IMR-90 (cell line): ENCODE data around the gene LARP1. TPM values are rescaled to one million over a fixed set of nuclear protein-coding genes. Genes with fewer than 3 reads are reported as not detected.

Source experiments
- ATAC-seq: fragments of 200-7000 bp; cut with Tn5 transposase; 2 replicates; pipeline ENCODE4 v1.9.1; 2020; ENCODE audit warnings: low read depth, mild to moderate bottlenecking, moderate library complexity
- BruUV-seq: library from RNA; stranded (reverse); fragments of 400-500 nt; replicated peaks from 2 replicates; lab custom pipeline; 2021; lab: Mats Ljungman, UMichigan
- CTCF ChIA-PET: fragments of 300-600 bp; formaldehyde crosslinking; extraction: SDS; loops from one replicate; lab custom pipeline; 2021; ENCODE audit warnings: antibody characterized with exemption; lab: Yijun Ruan, JAX
- POLR2A ChIA-PET: fragments of 300-600 bp; sonication (Branson Sonifier 250); formaldehyde crosslinking; loops from one replicate; lab custom pipeline; 2022; ENCODE audit warnings: antibody characterized with exemption; ENCODE audit not compliant: unreplicated experiment; lab: Charles Lee
- DNase-seq: peaks from one replicate; pipeline ENCODE4 v3.0.0; 2013
- H2AFZ ChIP-seq: replicated peaks from 2 replicates; pipeline ENCODE3; 2013; ENCODE audit warnings: low read length, mild to moderate bottlenecking; ENCODE audit not compliant: poor library complexity
- H2AK5ac ChIP-seq: 2 replicates; pipeline ENCODE4 v1.6.1; 2013; ENCODE audit warnings: low read depth, low read length, inconsistent platforms
- H2AK9ac ChIP-seq: replicated peaks from 2 replicates; pipeline ENCODE3; 2013; ENCODE audit warnings: mild to moderate bottlenecking, low read depth, low read length, moderate library complexity; ENCODE audit not compliant: poor library complexity
- H2BK120ac ChIP-seq: 2 replicates; pipeline ENCODE4 v1.6.1; 2013; ENCODE audit warnings: low read depth, low read length, inconsistent platforms
- H2BK15ac ChIP-seq: 3 replicates; pipeline ENCODE4 v1.6.1; 2013; ENCODE audit warnings: low read depth, low read length, inconsistent platforms
- H2BK20ac ChIP-seq: 2 replicates; pipeline ENCODE4 v1.6.1; 2013; ENCODE audit warnings: low read depth, mild to moderate bottlenecking, inconsistent platforms, low read length, moderate library complexity
- H2BK5ac ChIP-seq: 2 replicates; pipeline ENCODE4 v1.6.1; 2013; ENCODE audit warnings: mild to moderate bottlenecking, low read depth, low read length, inconsistent platforms; ENCODE audit not compliant: poor library complexity, severe bottlenecking
- H3K14ac ChIP-seq: replicated peaks from 2 replicates; pipeline ENCODE4 v1.6.1; 2013; ENCODE audit warnings: low read depth, low read length, inconsistent platforms
- H3K18ac ChIP-seq: 2 replicates; pipeline ENCODE4 v1.6.1; 2013; ENCODE audit warnings: low read depth, low read length, control low read depth
- H3K23ac ChIP-seq: 2 replicates; pipeline ENCODE4 v1.6.1; 2013; ENCODE audit warnings: low read depth, low read length, inconsistent platforms
- H3K27ac ChIP-seq: 2 replicates; pipeline ENCODE4 v1.5.1; 2013; ENCODE audit warnings: mild to moderate bottlenecking, control low read depth, low read length; ENCODE audit not compliant: insufficient read depth
- H3K27me3 ChIP-seq: 2 replicates; pipeline ENCODE4 v1.6.1; 2013; ENCODE audit warnings: low read length; ENCODE audit not compliant: control insufficient read depth, insufficient read depth
- H3K36me3 ChIP-seq: 2 replicates; pipeline ENCODE4 v1.6.1; 2013; ENCODE audit warnings: low read length, mixed read lengths; ENCODE audit not compliant: control insufficient read depth, insufficient read depth
- H3K4ac ChIP-seq: 2 replicates; pipeline ENCODE4 v1.6.1; 2013; ENCODE audit warnings: low read depth, low read length, inconsistent platforms
- H3K4me1 ChIP-seq: 2 replicates; pipeline ENCODE4 v1.6.1; 2013; ENCODE audit warnings: low read length, mixed read lengths; ENCODE audit not compliant: control insufficient read depth, insufficient read depth
- H3K4me2 ChIP-seq: 2 replicates; pipeline ENCODE4 v1.6.1; 2013; ENCODE audit warnings: low read depth, mild to moderate bottlenecking, control low read depth, low read length, moderate library complexity
- H3K4me3 ChIP-seq: 2 replicates; pipeline ENCODE4 v1.5.1; 2013; ENCODE audit warnings: low read depth, mild to moderate bottlenecking, control low read depth, low read length, moderate library complexity; ENCODE audit not compliant: insufficient read depth
- H3K56ac ChIP-seq: 2 replicates; pipeline ENCODE4 v1.6.1; 2013; ENCODE audit warnings: low read length, inconsistent platforms; ENCODE audit not compliant: insufficient read depth; ENCODE audit errors: extremely low read depth
- H3K79me1 ChIP-seq, 2 experiments: 2 replicates each; pipeline ENCODE4 v1.6.1; 2013; ENCODE audit warnings: low read length in 2 of 2, inconsistent platforms in 1 of 2, low read depth in 1 of 2
- H3K9ac ChIP-seq: 2 replicates; pipeline ENCODE4 v1.6.1; 2013; ENCODE audit warnings: low read depth, low read length, control low read depth
- H3K9me1 ChIP-seq: 2 replicates; pipeline ENCODE4 v1.6.1; 2013; ENCODE audit warnings: low read length, inconsistent platforms; ENCODE audit not compliant: insufficient read depth
- H3K9me3 ChIP-seq: 2 replicates; pipeline ENCODE4 v1.6.1; 2013; ENCODE audit warnings: low read length; ENCODE audit not compliant: control insufficient read depth, insufficient read depth
- H4K20me1 ChIP-seq: 2 replicates; pipeline ENCODE4 v1.6.1; 2013; ENCODE audit warnings: low read length, inconsistent platforms; ENCODE audit not compliant: insufficient read depth
- H4K5ac ChIP-seq: 2 replicates; pipeline ENCODE4 v1.6.1; 2013; ENCODE audit warnings: mild to moderate bottlenecking, low read depth, low read length, control low read depth
- H4K8ac ChIP-seq, 2 experiments: 2 replicates each; pipeline ENCODE4 v1.6.1; 2013; ENCODE audit warnings: low read depth in 2 of 2, low read length in 2 of 2, control low read depth in 1 of 2, inconsistent platforms in 1 of 2
- H4K91ac ChIP-seq: 2 replicates; pipeline ENCODE4 v1.6.1; 2013; ENCODE audit warnings: low read depth, low read length, inconsistent platforms; ENCODE audit not compliant: insufficient read depth
- BHLHE40 ChIP-seq: fragments of 150-350 bp; IDR thresholded peaks from 2 replicates; pipeline ENCODE4 v1.6.1; 2016; ENCODE audit warnings: mild to moderate bottlenecking, low read depth, low read length
- ELK1 ChIP-seq: fragments of 150-350 bp; IDR thresholded peaks from 2 replicates; pipeline ENCODE4 v1.6.1; 2016; ENCODE audit warnings: low read depth, mild to moderate bottlenecking, low read length, moderate library complexity, borderline replicate concordance
- MXI1 ChIP-seq: IDR thresholded peaks from 2 replicates; pipeline ENCODE4 v1.6.1; 2012; ENCODE audit warnings: low read depth, mild to moderate bottlenecking, low read length, moderate library complexity, borderline replicate concordance
- RFX5 ChIP-seq: IDR thresholded peaks from 2 replicates; pipeline ENCODE4 v1.8.0; 2012; ENCODE audit warnings: low read depth, mild to moderate bottlenecking, low read length, moderate library complexity
- SMC3 ChIP-seq: fragments of 150-350 bp; IDR thresholded peaks from 2 replicates; pipeline ENCODE4 v1.6.1; 2016; ENCODE audit warnings: low read depth, mild to moderate bottlenecking, antibody characterized with exemption, low read length, moderate library complexity
- WGBS, 2 experiments: methylation state at CpG; one replicate each; pipeline versions ENCODE4 v1.1.5 to v1.1.7; 2013; ENCODE audit warnings: missing lambda C conversion rate in 2 of 2; ENCODE audit not compliant: insufficient read length in 1 of 2; ENCODE audit errors: extremely low coverage in 2 of 2; 5-methylcytosine and 5-hydroxymethylcytosine counted together
- dilution Hi-C: fragments of 300-500 bp; cut with HindIII; formaldehyde crosslinking; loops from one replicate; pipeline ENCODE4 v1.14.3; 2018; ENCODE audit warnings: low sequenced_read_pairs; ENCODE audit not compliant: unreplicated experiment
- in situ Hi-C: fragments of 300-500 bp; cut with MboI; formaldehyde crosslinking; loops from 3 replicates; pipeline ENCODE4 v1.14.3; 2019; ENCODE audit warnings: low sequenced_read_pairs, inconsistent platforms, mixed read lengths
- intact Hi-C: fragments of 100-400 bp; cut with micrococcal nuclease; formaldehyde crosslinking; loops from 2 replicates; pipeline ENCODE4 v1.10.0; 2022
- polyA plus RNA-seq, 3 experiments: library from polyadenylated mRNA; depleted of rRNA; stranded (reverse); fragments of >200 nt; gene quantifications; 2 replicates each; pipeline ENCODE4 v1.2.3, GENCODE V29; 2012; ENCODE audit warnings: low replicate concordance in 1 of 3
- total RNA-seq: library from RNA; depleted of rRNA; stranded (reverse); fragments of >200 nt; gene quantifications from 2 replicates; pipeline ENCODE4 v1.2.3, GENCODE V29; 2012

The LARP1 gene
- total and polyA plus RNA-seq, 2 of the 4 experiments (the other 2 are of a cell fraction) = 47.3 to 77.4 TPM

- H3K4me1 ChIP-seq = peaks cover 20% of the 10 kb centered on the region
- H3K27ac ChIP-seq = no peak overlapping the region
- H4K91ac ChIP-seq = no peak overlapping the region
- H2BK20ac ChIP-seq = no peak overlapping the region
- H2BK120ac ChIP-seq = no peak overlapping the region
- H4K8ac ChIP-seq = no peak overlapping the region
- no peak for TF ChIP-seq BHLHE40
- no peak for TF ChIP-seq MXI1
- TF ChIP-seq ELK1 = no peak
- no peak for TF ChIP-seq SMC3
- no peak for TF ChIP-seq RFX5
- dilution Hi-C loops = no loop called here
- ATAC-seq (no peak), DNase-seq (no peak)
- in situ Hi-C loops = no loop called here
- no peak overlapping the region for H3K4me2 ChIP-seq
- H3K18ac ChIP-seq = no peak overlapping the region
- H3K23ac ChIP-seq = no peak overlapping the region
- H3K9me1 ChIP-seq = peaks cover 41% of the 10 kb centered on the region
- POLR2A ChIA-PET = no interaction called here
- H3K79me1 ChIP-seq = peaks cover 37 to 84% of the 10 kb centered on the region in 2 experiments
- peaks cover 94% of the 10 kb centered on the region for H4K20me1 ChIP-seq
- 80% methylated on average over 1 of the region's 5 CpGs; no CpG with 5 or more reads in 1 of the 2 experiments for WGBS, 2 experiments
- CTCF ChIA-PET = interaction anchor here (0.6 kb wide), 1 partner anchor 9 kb away, joined by 7 read pairs; no protein-coding TSS in a partner anchor
- no peak overlapping the region for H3K4ac ChIP-seq
- H3K14ac ChIP-seq = no peak overlapping the region
- H2AFZ ChIP-seq = peak overlapping the region; percentile 2
- intact Hi-C loops = no loop called here
- no peak overlapping the region for H2AK9ac ChIP-seq
- H3K9ac ChIP-seq = no peak overlapping the region
- no peak overlapping the region for H2BK5ac ChIP-seq
- no peaks in the 10 kb centered on the region for H3K9me3 ChIP-seq
- H3K4me3 ChIP-seq = no peak overlapping the region
- H2BK15ac ChIP-seq = no peak overlapping the region
- H3K56ac ChIP-seq = no peak overlapping the region
- no TSS peak for BruUV-seq
- no peak overlapping the region for H4K5ac ChIP-seq
- H2AK5ac ChIP-seq = no peak overlapping the region
- H3K36me3 ChIP-seq = peaks cover 16% of the 10 kb centered on the region
- no peaks in the 10 kb centered on the region for H3K27me3 ChIP-seq
Observed at GRCh38 chr5:154788212-154788611, 33.0 kb downstream of the LARP1 start.
